ENCODE data around the gene TLE3.

Gene TLE3

DNA sequence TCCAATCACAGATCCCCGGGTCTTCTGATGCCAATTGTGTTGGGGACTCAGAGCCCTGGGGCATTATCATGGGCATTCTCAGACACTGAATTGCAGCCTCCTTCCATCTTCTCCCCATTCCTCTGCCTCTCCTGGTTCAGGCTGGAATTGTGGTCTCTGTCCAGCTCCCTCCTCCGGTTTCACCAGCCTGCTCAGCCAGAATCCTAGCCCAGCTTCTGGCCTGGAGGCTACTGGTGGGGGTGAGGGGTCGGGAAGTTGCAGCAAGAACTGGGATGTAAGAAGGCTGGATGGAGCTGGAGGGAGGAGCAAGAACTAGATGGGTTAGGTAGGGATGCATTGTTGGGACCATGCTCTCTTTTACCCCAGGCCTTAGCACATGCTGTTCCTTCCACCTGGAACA lies 53.5 kb downstream of the TLE3 start:
- no peak overlapping the region for H3K4me3 ChIP-seq (ENCODE audit: low read depth, low read length)
- TF ChIP-seq, protein P1, sequence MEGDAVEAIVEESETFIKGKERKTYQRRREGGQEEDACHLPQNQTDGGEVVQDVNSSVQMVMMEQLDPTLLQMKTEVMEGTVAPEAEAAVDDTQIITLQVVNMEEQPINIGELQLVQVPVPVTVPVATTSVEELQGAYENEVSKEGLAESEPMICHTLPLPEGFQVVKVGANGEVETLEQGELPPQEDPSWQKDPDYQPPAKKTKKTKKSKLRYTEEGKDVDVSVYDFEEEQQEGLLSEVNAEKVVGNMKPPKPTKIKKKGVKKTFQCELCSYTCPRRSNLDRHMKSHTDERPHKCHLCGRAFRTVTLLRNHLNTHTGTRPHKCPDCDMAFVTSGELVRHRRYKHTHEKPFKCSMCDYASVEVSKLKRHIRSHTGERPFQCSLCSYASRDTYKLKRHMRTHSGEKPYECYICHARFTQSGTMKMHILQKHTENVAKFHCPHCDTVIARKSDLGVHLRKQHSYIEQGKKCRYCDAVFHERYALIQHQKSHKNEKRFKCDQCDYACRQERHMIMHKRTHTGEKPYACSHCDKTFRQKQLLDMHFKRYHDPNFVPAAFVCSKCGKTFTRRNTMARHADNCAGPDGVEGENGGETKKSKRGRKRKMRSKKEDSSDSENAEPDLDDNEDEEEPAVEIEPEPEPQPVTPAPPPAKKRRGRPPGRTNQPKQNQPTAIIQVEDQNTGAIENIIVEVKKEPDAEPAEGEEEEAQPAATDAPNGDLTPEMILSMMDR (IDR thresholded peaks at IDR 0.05; ENCODE audit: low read depth, low read length), result no peak

DNA sequence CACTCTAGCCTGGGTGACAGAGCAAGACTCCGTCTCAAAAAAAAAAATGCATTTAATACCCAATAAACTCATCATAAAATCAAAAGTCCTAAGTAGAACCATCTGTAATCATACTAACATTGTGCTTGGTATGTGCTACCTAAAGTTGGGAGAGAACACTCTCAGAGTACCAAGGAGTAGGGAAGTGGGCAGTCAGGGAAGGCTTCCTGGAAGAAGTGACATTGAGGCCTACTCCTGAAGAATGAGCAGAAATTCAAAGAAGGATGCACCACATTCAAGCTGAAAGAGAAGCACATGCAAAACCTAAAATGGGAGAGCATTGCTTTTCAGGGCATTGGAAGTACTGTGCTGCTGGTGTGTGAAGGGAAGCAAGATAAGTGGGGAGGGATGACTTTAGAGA lies 54.1 kb downstream of the TLE3 start:
- TF ChIP-seq, protein P1 (IDR thresholded peaks at IDR 0.05; ENCODE audit: low read depth, low read length), result no peak
- H3K4me3 ChIP-seq (ENCODE audit: low read depth, low read length), result no peak overlapping the region

DNA sequence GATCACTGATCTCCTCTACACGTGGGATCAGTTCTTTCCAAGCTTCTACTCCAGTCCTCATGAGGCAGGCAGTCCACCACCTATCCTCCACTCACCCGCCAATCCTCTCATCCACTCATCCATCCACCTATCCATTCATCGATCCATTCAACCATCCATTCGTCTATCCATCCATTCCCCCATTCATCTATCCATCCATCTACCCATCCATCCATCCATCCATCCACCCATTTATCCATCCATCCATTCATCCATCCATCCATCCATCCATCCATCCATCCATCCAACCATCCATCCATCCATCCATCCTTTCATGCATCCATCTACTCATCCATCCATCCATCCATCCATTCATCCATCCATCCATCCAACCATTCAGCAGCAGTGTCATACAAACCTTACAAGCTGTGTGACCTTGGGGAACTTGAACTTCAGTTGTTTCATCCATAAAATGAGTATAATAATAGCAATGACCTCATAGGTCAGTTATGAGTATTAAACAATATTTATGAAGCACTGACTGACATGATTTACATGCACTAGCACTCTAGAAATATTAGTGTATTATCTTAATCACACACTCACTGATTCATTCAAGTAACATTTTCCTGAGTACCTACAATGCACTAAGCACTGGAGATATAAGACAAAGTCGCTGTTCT lies 55.0 kb downstream of the TLE3 start:
- TF ChIP-seq, protein P1 (IDR thresholded peaks at IDR 0.05; ENCODE audit: low read depth, low read length), result no peak
- no peak overlapping the region for H3K4me3 ChIP-seq (ENCODE audit: low read depth, low read length)

DNA sequence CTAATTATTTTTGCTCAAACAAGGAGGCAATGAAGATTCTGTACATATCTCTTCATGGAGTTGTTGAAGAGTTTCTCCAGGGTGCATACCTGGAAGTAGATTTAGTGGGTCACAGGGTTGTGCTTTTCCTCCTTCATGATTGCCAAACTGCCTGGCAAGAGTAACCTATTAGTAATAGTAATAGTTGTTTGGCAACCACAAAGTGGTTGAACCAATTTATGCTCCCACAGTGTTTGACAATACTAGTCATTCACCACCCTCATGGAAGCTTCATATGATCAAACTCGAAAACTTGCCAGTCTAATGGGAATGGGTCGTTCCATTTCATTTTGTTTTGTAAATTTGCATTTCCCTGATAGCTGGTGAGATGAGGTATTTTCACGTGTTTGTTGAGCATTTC lies 57.8 kb downstream of the TLE3 start:
- TF ChIP-seq, protein P1 (IDR thresholded peaks at IDR 0.05; ENCODE audit: low read depth, low read length), result no peak
- H3K4me3 ChIP-seq (ENCODE audit: low read depth, low read length), result no peak overlapping the region

DNA sequence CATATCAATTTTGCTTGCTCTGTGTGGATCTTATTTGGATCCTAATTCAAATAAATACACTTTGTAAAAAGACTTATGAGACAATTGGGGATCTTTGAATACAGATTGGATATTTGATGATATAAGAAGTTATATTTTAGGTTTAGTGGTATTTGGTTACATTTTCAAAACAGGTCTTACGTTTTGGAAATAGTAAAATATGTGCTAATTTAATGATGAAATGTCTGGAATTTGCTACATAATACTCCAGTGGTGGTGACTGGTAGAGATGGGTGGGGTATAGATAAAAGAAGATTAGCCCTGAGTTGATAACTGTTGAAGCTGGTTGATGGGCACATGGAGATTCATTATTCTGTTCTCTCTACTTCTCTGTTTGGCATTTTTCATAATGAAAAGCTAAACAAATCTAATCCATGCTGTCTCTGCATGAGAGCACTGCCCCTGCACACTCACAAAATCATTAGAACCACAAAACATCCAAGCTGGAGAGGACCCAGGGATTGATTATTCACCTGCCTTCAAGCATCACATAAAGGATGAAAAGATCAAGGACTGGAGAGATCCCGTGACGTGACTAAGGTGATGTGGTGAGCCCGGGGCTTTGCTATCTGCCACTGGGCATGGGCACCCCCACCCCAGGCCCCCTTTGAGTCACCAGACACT lies 58.9 kb downstream of the TLE3 start:
- TF ChIP-seq, protein P1 (IDR thresholded peaks at IDR 0.05; ENCODE audit: low read depth, low read length), result no peak
- no peak overlapping the region for H3K4me3 ChIP-seq (ENCODE audit: low read depth, low read length)

DNA sequence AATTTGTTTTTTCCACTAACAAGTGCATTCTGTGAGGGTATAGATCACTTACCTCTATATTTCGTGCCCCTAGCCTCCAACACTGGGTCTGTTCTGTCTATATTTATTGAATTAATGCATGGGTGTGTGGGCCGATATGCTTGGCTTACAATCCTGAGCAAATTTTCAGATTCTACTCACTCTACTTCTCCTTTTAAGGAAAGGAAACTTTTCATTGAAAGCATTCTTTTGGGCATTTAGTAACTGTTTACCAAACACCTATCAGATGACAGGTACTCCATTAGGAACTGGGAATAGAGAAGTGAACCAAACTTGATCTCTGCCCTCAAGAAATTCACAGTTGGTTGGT lies 60.5 kb downstream of the TLE3 start:
- TF ChIP-seq, protein P1 (IDR thresholded peaks at IDR 0.05; ENCODE audit: low read depth, low read length), result no peak
- no peak overlapping the region for H3K4me3 ChIP-seq (ENCODE audit: low read depth, low read length)

DNA sequence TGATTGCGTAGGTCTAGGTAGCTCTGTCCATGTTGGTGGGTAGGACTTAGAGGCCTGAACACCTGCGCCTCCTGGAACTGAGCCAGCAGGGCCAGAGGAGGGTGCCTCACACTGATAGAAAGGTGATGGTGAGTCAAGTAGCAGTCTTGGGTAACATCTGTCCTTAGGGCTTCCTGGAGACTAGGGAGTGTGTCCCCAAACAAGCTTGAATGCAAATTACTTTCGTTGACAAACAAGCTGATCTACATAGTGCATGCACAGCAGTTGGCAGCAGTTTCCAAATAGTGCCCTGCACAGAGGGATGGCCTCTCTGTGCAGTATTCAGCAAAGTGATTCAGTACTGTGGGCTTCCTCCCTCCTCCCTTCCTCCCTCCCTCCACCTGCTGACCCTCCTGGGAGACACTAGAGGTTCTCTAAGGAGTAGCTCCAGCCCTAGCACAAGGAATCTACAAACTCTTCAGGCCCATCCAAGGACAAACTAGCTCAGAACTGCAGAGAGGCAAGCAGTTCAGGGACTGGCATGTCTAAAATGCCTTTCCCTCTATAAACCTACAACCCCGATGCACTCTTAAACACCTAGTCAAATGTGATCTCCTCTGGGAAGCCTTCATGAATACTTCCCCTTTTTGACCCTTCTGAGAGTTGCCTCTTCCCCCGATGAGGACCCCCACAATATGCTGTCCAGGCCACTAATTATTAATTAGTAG lies 61.0 kb downstream of the TLE3 start:
- TF ChIP-seq, protein P1 (IDR thresholded peaks at IDR 0.05; ENCODE audit: low read depth, low read length), result no peak
- no peak overlapping the region for H3K4me3 ChIP-seq (ENCODE audit: low read depth, low read length)
